Measurements from ENCODE around the gene LRRC63.
"Not testable (repeated sequence)": the region's sequence is repeated elsewhere in the genome, so short reads cannot be mapped to it uniquely, and the experiment has no call there.

Gene LRRC63

DNA sequence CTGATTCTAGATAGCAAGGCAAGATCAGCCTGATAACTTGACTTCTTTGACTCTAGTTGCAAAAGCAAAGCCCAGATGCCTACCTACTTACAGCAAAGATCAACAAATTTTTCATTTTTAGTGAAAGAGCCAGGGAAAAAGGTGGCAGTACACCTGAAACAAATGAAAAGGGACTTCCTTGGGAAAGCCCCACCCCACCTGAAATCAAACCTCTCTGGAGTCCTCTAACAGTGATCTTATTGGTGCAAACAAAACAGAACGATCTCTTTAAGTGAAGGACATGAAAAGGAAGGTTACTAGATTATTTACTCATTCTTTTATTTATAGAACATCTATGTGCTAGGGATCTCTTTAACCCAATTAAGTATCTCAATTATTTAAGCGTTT, 29.2 kb upstream of the LRRC63 start:
- no peak for DNase-seq

DNA sequence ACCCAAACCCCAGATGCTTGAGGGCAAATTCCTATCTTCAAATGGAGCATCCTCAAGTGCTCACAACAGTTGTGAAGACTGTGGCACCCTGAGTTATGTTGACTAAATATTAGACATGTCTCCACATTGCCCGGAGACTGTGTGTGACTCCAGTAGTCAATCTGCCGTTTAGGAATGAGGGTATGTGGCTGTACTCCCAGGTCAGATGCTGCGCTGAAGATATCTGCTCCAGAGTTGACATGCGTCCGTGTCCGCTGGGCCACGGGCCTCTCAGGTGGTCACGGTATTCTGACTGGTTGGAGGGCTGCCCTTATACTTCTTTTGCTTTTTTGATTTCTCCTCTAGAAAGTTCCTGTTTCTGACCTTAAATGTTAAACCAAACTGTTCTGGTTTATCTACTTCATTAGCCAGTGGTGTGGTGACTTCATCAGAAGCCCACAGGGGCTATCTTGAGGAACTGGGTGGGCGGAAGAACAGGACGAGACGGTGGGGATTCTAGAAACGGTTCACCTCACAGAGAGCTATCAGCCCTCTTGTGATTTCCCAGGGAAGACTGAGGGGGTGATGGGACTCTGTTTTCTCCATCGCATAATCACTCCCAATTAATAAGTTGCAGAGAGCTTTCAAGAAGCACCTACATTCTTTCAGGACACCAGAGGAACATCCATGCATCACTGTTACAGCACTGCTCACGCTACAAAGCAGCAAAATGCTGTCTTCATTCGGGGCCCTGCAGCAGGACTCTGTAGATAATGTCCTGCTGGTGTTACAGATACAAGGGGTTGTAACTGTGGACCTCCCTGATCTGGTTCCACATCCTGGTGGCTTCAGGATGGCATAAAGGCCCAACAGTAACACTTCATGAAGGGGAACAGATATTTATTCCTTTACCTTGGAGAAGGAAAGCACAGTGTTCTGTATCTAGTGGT, 28.4 kb upstream of the LRRC63 start:
- DNase-seq: no peak

GRCh38 chr13:46184277-46184699, 27.4 kb upstream of the LRRC63 start:
- DNase-seq: no peak

DNA sequence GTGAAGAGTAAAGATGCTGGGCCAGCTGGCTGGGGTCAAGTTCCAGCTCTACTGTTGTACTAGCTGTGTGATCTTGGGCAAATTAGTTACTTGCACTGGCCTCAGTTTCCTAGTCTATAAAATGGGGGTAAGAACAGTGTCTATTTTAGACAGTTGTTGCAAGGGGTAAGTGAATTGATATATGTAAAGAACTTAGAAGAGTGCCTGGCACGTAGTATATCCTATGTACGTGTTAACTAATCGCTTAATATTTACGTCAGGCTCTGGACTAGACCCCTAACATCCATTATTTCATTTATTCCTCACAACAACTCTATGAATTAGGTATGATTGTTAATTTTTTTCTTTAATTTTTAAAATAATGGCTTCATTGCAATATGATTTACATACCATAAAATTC, 26.1 kb upstream of the LRRC63 start:
- DNase-seq: no peak

- no peak for DNase-seq
Observed at GRCh38 chr13:46192412-46192811, 19.3 kb upstream of the LRRC63 start.

DNA sequence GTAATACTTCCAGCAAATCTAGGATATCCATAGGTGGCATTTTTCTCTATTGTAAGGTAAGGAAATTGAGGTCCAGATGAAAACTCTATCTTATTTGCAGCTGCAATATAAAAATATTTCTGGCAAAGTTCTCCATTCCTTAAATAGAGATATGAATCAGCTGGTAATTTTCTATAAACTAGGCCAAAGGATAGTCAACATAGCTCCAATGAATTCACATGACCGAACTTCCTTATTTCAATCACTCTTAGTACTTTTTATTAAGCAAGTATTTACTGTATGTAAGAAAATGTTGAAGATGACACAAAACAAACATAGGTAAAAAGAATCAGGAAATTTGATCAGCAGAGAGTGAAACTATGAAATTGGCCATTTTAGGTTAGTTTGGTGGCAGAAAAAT, 16.7 kb upstream of the LRRC63 start:
- DNase-seq: no peak

DNA sequence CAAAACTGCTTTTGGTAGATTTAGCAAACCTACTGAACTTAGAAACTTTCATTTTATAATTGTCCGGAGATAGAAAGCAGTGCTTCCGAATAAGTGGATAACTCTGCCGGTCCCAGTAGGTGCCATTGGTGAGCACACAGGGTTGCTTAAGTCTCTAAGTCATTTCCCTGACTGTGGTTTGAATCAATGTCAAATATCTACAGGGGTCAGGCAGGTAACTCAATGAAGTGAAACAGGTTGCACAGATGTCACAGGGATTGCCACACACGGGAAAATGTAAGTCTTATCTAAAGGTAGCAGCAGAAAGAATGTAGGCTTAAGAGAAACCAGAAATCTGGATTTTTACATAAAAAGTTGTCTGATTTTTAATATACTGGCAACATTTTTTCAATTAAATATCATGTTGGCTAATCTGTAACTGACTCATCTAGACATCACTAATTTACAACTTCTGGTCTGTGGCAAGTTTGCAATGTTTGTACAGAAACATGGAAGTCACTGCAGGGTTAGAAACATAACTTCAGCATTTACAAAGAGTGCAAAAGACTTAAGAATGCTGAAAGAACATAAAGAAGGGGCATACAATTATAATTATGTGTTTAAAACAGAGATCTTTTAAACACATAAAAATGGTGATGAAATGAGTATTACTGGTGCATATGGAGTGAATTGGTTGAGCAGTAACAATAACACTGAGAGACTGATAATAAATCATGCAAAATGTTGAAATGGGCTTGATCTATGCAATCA, 14.3 kb upstream of the LRRC63 start:
- no peak for DNase-seq

DNA sequence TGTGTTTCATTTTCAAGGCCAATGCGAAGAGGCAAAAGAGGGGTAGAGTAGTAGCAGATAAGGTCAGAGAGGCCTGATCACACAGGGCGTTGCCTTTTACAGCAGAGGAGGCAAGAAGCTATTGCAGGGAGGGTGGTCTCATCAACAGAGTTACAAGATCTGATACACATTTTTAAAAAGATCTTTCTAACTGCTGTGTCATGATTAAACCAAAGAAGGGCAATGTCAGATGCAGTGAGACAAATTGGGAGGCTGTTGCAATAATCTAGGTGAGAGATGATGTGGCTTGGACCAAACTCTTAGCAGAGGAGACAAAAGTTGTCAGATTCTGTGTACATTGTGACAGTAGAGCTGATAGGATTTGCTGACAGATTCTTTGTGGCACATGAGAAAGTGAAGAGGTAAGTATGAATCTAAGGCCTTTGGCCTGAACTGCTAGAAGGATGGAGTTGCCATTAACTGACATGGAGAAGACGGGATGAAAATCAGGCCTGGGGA, 13.0 kb upstream of the LRRC63 start:
- no peak for DNase-seq

DNA sequence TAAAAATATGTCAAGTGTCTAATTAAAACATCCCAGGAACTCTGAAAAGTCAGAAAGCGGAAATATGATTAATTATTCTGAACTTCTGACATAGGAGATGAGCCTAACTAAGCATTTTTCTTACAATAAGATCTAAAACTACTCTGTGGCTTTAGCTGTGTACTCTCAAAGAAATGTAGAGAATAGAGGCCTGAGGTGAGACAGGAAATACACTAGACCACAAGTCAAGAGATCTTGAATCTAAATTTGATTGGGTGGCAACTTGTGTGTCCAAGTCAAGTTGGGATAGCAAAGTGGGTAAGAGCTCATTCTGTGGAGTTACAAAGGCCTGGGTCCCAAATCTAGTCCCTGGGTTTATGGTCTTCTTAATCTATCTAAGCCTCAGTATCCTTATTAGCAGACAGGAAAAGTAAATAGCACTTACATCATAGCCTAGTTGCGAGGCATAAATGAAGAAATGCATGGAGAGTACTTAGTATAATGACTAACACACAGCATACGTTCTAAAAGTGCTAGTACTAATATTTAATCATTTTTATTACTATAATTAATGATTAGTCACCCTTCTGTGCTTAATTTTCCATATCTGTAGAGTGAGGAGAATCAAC, 9.4 kb upstream of the LRRC63 start:
- DNase-seq: no peak

DNA sequence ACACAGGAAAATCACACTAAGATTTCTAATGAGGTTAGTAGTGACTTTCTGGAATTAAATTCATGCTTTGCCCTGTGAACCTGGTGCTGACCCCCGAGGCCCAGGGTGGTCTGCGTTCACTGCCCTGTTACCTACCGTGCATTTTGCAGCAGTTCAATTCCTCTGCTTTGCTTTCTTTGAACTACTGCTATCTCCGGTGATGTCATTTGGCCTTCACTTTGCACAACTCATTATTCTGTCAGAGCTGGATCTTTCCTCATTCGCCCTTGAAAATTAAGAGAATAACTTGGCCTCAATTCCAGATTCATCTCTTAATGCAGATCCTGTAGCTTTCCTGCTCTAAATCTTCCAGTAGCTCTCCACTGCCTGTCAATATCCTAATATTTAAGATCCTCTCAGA, 8.8 kb upstream of the LRRC63 start:
- no peak for DNase-seq

DNA sequence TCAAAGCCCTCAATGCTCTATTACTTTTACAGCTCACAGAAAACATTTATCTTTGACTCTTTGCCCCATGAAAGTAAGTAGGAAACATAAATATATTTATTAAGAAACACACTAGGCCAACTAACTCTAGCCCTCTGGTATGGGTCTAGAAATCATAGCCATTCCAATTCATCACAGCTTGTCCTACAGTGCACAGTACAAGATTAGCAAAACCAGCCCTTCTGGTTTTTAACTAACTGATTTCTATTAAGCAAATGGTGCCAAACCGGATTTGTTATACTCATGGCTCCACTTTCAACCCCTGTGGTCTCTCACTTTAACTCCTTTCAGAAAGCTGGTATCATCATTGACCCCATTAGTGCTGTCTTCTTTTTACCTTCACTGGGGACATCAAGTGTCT, 5.6 kb upstream of the LRRC63 start:
- DNase-seq: no peak

DNA sequence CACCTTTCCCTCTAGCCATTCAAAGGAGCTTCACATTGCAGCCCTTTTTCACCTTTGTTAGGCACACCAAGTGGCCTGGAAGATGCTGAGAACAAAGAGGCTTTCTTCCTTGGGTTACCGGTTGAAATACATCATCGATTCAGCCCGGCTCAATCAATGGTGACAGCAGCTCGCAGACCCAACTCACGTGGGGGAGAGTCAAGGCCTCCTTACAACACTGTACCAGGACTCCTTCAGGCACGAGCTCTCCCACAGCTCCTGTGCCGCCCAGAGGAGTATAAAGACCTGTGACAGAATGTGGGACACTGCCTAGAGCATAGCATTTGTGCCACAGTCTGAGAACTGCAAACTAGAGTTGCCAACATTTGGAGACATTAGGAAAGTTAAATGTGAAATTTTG, 3.9 kb upstream of the LRRC63 start:
- no peak for DNase-seq

DNA sequence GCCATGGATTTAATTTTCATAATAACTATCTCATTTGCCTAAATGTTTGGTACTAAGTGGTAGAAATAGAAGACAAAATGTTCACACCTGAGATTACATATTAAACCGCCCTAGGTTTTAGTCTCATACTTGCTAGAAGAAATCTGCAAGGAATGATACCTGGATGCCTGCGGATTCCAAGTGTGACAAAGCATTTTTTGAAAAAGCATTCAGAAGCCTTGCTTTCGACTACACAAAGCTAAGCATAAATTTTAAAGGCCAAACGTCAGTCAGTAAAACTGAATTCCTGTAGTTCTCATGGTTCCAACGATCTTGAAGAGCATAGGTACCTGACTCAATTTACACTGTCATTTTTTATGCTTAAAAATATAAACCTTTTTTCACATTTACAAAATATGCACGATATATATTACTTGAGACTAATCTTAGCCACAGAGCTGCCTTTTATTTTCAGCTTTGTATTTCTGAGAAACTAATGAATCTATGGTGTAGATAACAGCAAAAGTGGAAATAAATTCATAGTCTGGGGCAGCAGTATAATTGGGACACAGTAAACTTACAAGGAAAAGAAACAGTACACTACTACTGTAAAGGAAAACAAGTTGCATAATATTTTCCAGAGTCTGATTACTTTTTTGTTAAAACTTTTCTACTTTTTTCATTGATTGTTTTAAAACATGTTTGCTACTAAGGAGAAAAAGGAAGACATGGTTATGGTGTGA, 1.2 kb upstream of the LRRC63 start:
- no peak for DNase-seq

GRCh38 chr13:46211116-46211482, 629 bp upstream of the LRRC63 start:
- DNase-seq: no peak

- no peak for DNase-seq
Observed at GRCh38 chr13:46213242-46213641, 1.5 kb downstream of the LRRC63 start.

- DNase-seq: not testable (repeated sequence)
Observed at GRCh38 chr13:46214741-46215140, 3.0 kb downstream of the LRRC63 start.

GRCh38 chr13:46220234-46220633, 8.5 kb downstream of the LRRC63 start:
- not testable (repeated sequence) for DNase-seq

- DNase-seq: no peak
Observed at GRCh38 chr13:46229251-46229650, 17.5 kb downstream of the LRRC63 start.

- DNase-seq: no peak
Observed at GRCh38 chr13:46232281-46232680, 20.6 kb downstream of the LRRC63 start.

- DNase-seq: no peak
Observed at GRCh38 chr13:46235286-46235685, 23.6 kb downstream of the LRRC63 start.

DNA sequence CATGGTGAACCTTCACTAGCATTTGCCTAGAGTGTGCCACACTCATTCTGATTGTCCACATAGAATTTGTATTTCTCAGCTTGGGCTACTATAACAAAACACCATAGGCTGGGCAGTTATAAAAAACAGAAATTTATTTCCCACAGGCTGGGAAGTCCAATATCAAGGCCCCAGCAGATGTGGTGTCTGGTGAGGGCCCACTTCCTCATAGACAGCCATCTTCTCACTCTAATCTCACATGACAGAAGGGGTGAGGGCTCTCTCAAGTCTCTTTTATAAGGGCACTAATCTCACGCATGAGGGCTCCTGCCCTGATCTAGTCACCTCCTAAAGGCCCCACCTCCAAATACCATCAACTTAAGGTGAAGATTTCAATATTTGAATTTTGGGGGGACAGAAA, 53.6 kb downstream of the LRRC63 start:
- DNase-seq: no peak

DNA sequence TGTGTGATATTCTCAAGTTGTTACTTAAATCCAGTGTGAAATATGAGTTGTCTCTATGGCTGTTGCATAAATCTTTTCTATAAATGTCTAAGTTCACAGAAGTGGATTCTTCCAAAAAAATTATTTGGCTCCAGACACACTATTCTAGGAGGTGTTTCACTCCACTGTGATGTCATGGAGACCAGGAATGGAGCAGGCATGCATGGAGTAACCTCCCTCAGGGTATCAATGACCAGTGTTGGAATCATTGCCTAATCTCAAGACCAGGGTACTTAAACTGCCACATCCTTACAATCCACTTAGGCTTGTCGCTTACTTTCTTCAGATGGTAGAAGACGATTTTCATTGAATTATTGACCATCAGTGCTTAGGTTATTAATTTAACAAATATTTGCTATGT, 55.4 kb downstream of the LRRC63 start:
- no peak for DNase-seq

- DNase-seq: no peak
Observed at GRCh38 chr13:46270416-46270815, 58.7 kb downstream of the LRRC63 start.

All from GOT3 (cell line).